Retinal pigment epithelial cell (primary cell): ENCODE measurements around the gene MED31.

ENCODE experiments used
- DNase-seq: peaks from one replicate; pipeline ENCODE4 v3.0.0-alpha.2; 2010; ENCODE audit warnings: low read depth
- H3K4me3 ChIP-seq: 2 replicates; pipeline ENCODE4 v1.5.1; 2011; ENCODE audit warnings: mild to moderate bottlenecking, low read length, control low read depth, moderate library complexity
- CTCF ChIP-seq: conservative IDR thresholded peaks from 2 replicates; pipeline ENCODE4 v1.5.1; 2011; ENCODE audit warnings: low read depth, low read length, control low read depth, inconsistent platforms

Gene MED31

GRCh38 chr17:6683730-6684459 lies 32.5 kb upstream of the MED31 start:
- no peak overlapping the region for H3K4me3 ChIP-seq
- DNase-seq = no peak
- TF ChIP-seq CTCF = no peak

- TF ChIP-seq CTCF = no peak
- H3K4me3 ChIP-seq = no peak overlapping the region
- no peak for DNase-seq
Measured at GRCh38 chr17:6683081-6683684, 31.8 kb upstream of the MED31 start.

GRCh38 chr17:6682339-6682738 lies 30.9 kb upstream of the MED31 start:
- no peak for DNase-seq
- TF ChIP-seq CTCF = no peak
- no peak overlapping the region for H3K4me3 ChIP-seq

- no peak overlapping the region for H3K4me3 ChIP-seq
- no peak for TF ChIP-seq CTCF
- no peak for DNase-seq
Measured at GRCh38 chr17:6681671-6682070, 30.3 kb upstream of the MED31 start.

GRCh38 chr17:6681176-6681575 lies 29.8 kb upstream of the MED31 start:
- TF ChIP-seq CTCF = no peak
- H3K4me3 ChIP-seq = no peak overlapping the region
- no peak for DNase-seq

GRCh38 chr17:6679241-6679640 lies 27.8 kb upstream of the MED31 start:
- DNase-seq = no peak
- H3K4me3 ChIP-seq = no peak overlapping the region
- no peak for TF ChIP-seq CTCF

GRCh38 chr17:6677946-6678345 lies 26.5 kb upstream of the MED31 start:
- no peak overlapping the region for H3K4me3 ChIP-seq
- DNase-seq = no peak
- TF ChIP-seq CTCF = no peak
